A549 (cell line): ENCODE measurements around the gene CFAP58. TPM values are rescaled to one million over a fixed set of nuclear protein-coding genes. Genes with fewer than 3 reads are reported as not detected.
A peak's percentile ranks its signal among the peaks of the same experiment; 100 is the strongest.

Experiments
- ATAC-seq, 2 experiments: fragments of 200-7000 bp in 1 of 2; fragments of >200 bp in 1 of 2; cut with Nextera tagmentation in 1 of 2; cut with Tn5 transposase in 1 of 2; 3 replicates each; pipeline versions ENCODE4 v1.8.0 to v1.9.1; 2018 to 2020; ENCODE audit warnings: mild to moderate bottlenecking in 1 of 2, moderate library complexity in 1 of 2
- CTCF ChIA-PET: fragments of 300-600 bp; sonication (Branson Sonifier 250); formaldehyde crosslinking; extraction: SDS; loops from one replicate; lab custom pipeline; 2021; ENCODE audit warnings: antibody characterized with exemption, inconsistent platforms; lab: Yijun Ruan, JAX
- POLR2A ChIA-PET: fragments of 350-600 bp; formaldehyde crosslinking; extraction: SDS; loops from one replicate; lab custom pipeline; 2021; ENCODE audit warnings: antibody characterized with exemption, inconsistent platforms; lab: Yijun Ruan, JAX
- DNase-seq, 2 experiments: peaks; one replicate each; pipeline versions ENCODE4 v3.0.0 to v3.0.0-alpha.2; 2011 to 2016; ENCODE audit warnings: low read depth in 1 of 2, low spot score in 1 of 2
- FAIRE-seq: peaks from 2 replicates; lab custom pipeline; 2011; peaks lifted over from hg19 to GRCh38; lab: Jason Lieb, UNC
- H3K27ac ChIP-seq, 2 experiments: fragments of >200 bp; sonication (Bioruptor Twin); formaldehyde crosslinking; 3 replicates each; pipeline ENCODE4 v1.5.1; 2016 to 2017
- H3K4me1 ChIP-seq: fragments of >200 bp; sonication (Bioruptor Twin); formaldehyde crosslinking; 3 replicates; pipeline ENCODE4 v1.6.1; 2016
- H3K4me2 ChIP-seq: fragments of >200 bp; sonication (Bioruptor Twin); formaldehyde crosslinking; 3 replicates; pipeline ENCODE4 v1.6.1; 2016
- H3K4me3 ChIP-seq: fragments of >200 bp; sonication (Bioruptor Twin); formaldehyde crosslinking; 3 replicates; pipeline ENCODE4 v1.5.1; 2016
- H3K9me3 ChIP-seq: fragments of >200 bp; sonication (Bioruptor Twin); formaldehyde crosslinking; 3 replicates; pipeline ENCODE4 v1.6.1; 2016
- EHF ChIP-seq: fragments of 250-450 bp; sonication (Bioruptor Pico); IDR thresholded peaks from 2 replicates; pipeline ENCODE4 v1.5.0; 2020; ENCODE audit warnings: mild to moderate bottlenecking
- ESRRA ChIP-seq: fragments of 150-350 bp; IDR thresholded peaks from 2 replicates; pipeline ENCODE4 v1.6.1; 2014; ENCODE audit warnings: mild to moderate bottlenecking, low read length, borderline replicate concordance
- FOSL2 ChIP-seq, 2 experiments: fragments of 450-650 bp in 1 of 2; fragments of >200 bp in 1 of 2; sonication (Bioruptor Twin) in 1 of 2; formaldehyde crosslinking; IDR thresholded peaks; 2 replicates each; pipeline versions ENCODE4 v1.5.0 to v1.6.1; 2016 to 2020; ENCODE audit warnings: mild to moderate bottlenecking in 1 of 2, moderate library complexity in 1 of 2
- HOXB13 ChIP-seq: fragments of 250-450 bp; sonication (Bioruptor Pico); IDR thresholded peaks from 2 replicates; pipeline ENCODE4 v1.5.0; 2020; ENCODE audit warnings: low read depth, mild to moderate bottlenecking, moderate library complexity
- HOXB5 ChIP-seq: fragments of 250-450 bp; sonication (Bioruptor Pico); IDR thresholded peaks from 2 replicates; pipeline ENCODE4 v1.5.0; 2020; ENCODE audit warnings: mild to moderate bottlenecking, moderate library complexity
- JUN ChIP-seq, 2 experiments: fragments of >200 bp; sonication (Bioruptor Twin); formaldehyde crosslinking; IDR thresholded peaks; 2 replicates in 1 of 2; 3 replicates in 1 of 2; pipeline ENCODE4 v1.6.1; 2016 to 2017
- NPAS2 ChIP-seq: fragments of 250-450 bp; sonication (Bioruptor Pico); IDR thresholded peaks from 2 replicates; pipeline ENCODE4 v1.8.0; 2022; ENCODE audit warnings: mild to moderate bottlenecking, moderate library complexity, borderline replicate concordance
- NR3C1 ChIP-seq: fragments of >200 bp; sonication (Bioruptor Twin); formaldehyde crosslinking; IDR thresholded peaks from 3 replicates; pipeline ENCODE4 v1.6.1; 2017
- POLR2A ChIP-seq: IDR thresholded peaks from 2 replicates; pipeline ENCODE4 v1.6.1; 2012; ENCODE audit warnings: mild to moderate bottlenecking, low read length
- POLR2AphosphoS2 ChIP-seq: conservative IDR thresholded peaks from 2 replicates; pipeline ENCODE4 v1.6.1; 2012; ENCODE audit warnings: low read length, improper control_type of control experiment, inconsistent platforms
- ZSCAN20 ChIP-seq: fragments of 250-450 bp; sonication (Bioruptor Pico); IDR thresholded peaks from 2 replicates; pipeline ENCODE4 v1.8.0; 2022; ENCODE audit warnings: mild to moderate bottlenecking, moderate library complexity
- WGBS: methylation state at CpG from one replicate; pipeline ENCODE4 v1.1.6; 2017; ENCODE audit errors: missing lambda C conversion rate; 5-methylcytosine and 5-hydroxymethylcytosine counted together
- polyA plus RNA-seq, 4 experiments: library from polyadenylated mRNA; depleted of rRNA in 3 of 4; stranded (reverse); fragments of >200 nt; fragmentation: RNase III in 1 of 4; extraction: RNeasy Plus Mini Kit Qiagen cat#74134 plus additional on column Dnase treatment in 1 of 4; gene quantifications; 2 replicates in 3 of 4; 3 replicates in 1 of 4; pipeline ENCODE4 v1.2.3, GENCODE V29; 2011 to 2017
- TF ChIP-seq, protein P1 (sequence below): fragments of 250-450 bp; sonication (Bioruptor Pico); IDR thresholded peaks from 2 replicates; pipeline ENCODE4 v1.5.0; 2020; ENCODE audit warnings: low read depth, mild to moderate bottlenecking, moderate library complexity
- TF ChIP-seq, protein P2 (sequence below): fragments of >200 bp; sonication (Bioruptor Twin); formaldehyde crosslinking; IDR thresholded peaks from 3 replicates; pipeline ENCODE4 v1.6.1; 2016
- TF ChIP-seq, protein P3 (sequence below): fragments of 450-650 bp; IDR thresholded peaks from 2 replicates; pipeline ENCODE4 v1.6.1; 2014; ENCODE audit warnings: antibody characterized with exemption

CFAP58 gene
- polyA plus RNA-seq, 2 of the 4 experiments (the other 2 are of a cell fraction): 0.22 to 0.25 TPM

DNA sequence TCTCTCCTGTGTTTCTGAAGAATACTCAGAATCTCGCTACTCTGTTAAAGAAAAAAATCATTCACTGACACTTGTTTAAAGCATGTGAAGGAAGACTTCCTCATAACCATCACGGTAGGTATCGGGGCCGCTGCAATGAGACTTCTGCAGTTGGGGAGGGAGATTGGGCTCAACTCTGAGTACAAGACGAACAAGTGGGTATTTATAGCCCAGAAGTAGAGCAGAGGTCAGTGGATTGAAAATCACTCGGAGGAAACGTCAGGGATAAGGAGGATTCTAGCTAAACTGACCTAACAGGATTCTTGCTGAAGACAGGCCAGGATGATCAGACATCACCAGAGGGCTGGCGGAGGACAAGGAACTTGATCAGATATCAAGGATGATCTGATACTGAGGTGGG lies 48.7 kb upstream of the CFAP58 start:
- Histone ChIP-seq H3K9me3 (no peaks in the 10 kb centered on the region), H3K27ac (no peak overlapping the region)
- no peak for TF ChIP-seq HOXB13 (CRISPR knock-in tag)
- no peak for TF ChIP-seq JUN (IDR thresholded peaks at IDR 0.05)
- no peak for TF ChIP-seq FOSL2 (IDR thresholded peaks at IDR 0.05)
- no peak for TF ChIP-seq FOSL2 (CRISPR knock-in tag; IDR thresholded peaks at IDR 0.05)
- TF ChIP-seq, protein P1, sequence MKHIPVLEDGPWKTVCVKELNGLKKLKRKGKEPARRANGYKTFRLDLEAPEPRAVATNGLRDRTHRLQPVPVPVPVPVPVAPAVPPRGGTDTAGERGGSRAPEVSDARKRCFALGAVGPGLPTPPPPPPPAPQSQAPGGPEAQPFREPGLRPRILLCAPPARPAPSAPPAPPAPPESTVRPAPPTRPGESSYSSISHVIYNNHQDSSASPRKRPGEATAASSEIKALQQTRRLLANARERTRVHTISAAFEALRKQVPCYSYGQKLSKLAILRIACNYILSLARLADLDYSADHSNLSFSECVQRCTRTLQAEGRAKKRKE (CRISPR knock-in tag): no peak
- TF ChIP-seq, all 56 proteins: peak for 0
- WGBS: 82% methylated on average over 8 of the region's 8 CpGs
- Histone ChIP-seq H3K4me1 (peaks cover 13% of the 10 kb centered on the region; the same call in 1 of the 3 replicates), H3K4me3 (no peak overlapping the region), H3K4me2 (no peak overlapping the region)
- ATAC-seq (no peak), FAIRE-seq (no peak), DNase-seq (no peak)
- CTCF ChIA-PET: interaction anchor here (1.3 to 17.2 kb wide), 14 partner anchors 10 to 404 kb away, joined by 3 to 267 read pairs (median 20); partner anchors contain the start of genes CFAP58 and ITPRIP
- POLR2A ChIA-PET: interaction anchor here (1.2 to 2.7 kb wide), 3 partner anchors 25 to 36 kb away, joined by 3 to 14 read pairs (median 4); partner anchors contain the start of genes GSTO2 and ITPRIP

DNA sequence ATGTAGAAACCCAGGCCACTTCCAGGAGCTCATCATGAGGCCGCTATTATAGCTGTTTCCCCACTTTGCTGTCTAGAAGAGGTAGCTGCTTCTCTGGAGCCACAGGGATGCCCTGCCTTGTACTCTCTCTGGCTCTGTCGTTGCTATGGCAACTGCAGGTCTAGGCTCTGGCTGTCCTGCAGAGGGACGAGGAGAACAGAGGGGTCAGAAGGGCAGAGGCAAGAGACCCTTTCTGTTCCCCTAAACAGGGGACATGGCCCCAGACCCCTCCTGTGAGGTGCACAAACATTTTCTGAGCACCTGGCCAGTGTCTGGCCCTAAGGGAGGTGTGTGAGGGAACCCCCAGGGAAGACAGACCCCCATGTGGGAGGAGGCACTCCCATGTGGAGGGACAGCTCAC lies 46.7 kb upstream of the CFAP58 start:
- ChIA-PET CTCF (interaction anchor here (1.1 to 17.2 kb wide), 14 partner anchors 9 to 315 kb away, joined by 3 to 267 read pairs (median 20); partner anchors contain the start of genes CFAP58 and ITPRIP), POLR2A (interaction anchor here (1.1 to 2.7 kb wide), 2 partner anchors 10 to 31 kb away, joined by 3 to 14 read pairs; partner anchors contain the start of gene ITPRIP)
- TF ChIP-seq POLR2A: no peak
- no peaks in the 10 kb centered on the region for H3K9me3 ChIP-seq
- no peak overlapping the region for H3K4me3 ChIP-seq
- no peak overlapping the region for H3K4me2 ChIP-seq
- 59% methylated on average over 3 of the region's 3 CpGs for WGBS
- FAIRE-seq (no peak), DNase-seq (no peak), ATAC-seq (peak; percentile 5 to 9; a peak in 3 of 6 replicates)
- no peak overlapping the region for H3K27ac ChIP-seq
- peaks cover 10% of the 10 kb centered on the region; the same call in 1 of the 3 replicates for H3K4me1 ChIP-seq

DNA sequence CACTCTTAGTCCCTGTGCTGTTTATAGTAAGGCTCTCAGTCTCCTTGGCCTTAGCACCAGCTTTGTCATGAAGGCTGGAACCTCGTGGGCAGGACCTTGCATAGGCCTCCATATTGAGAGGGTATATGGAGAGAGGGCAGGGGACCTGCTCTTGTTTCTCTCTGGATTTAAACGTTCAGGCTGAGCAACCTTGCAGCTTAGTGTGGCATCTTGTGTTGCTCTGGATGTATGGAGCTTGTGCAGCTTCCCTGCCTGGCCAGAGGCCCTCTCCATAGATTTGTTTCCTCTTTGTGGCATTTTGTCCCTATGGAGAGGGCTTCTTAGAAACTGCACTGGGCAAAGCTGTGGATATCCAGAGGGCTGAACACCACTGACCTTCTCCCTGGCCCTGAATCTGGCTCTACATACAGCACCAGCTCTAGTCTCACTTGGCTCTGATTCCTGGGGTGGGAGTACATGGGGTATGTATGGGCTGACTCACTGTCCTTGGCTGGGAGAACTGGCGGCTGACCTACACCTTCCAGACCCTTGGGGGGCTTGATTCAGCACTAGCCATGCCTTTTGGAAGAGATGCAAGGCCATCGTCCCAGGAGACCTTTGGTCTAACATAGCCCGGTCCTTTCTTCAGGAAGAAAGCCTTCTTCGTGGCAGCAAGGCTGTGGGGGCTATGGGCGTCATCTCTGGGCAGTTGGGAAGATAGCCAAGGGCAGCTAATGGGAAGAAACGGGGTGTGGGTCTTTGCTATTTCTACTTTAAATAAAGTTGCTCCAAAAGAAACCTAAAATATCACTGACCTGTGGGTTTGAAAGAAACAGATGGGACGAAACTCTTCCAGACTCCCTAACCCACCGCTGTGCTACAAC lies 45.8 kb upstream of the CFAP58 start:
- Histone ChIP-seq H3K9me3 (no peaks in the 10 kb centered on the region), H3K4me2 (no peak overlapping the region), H3K4me3 (no peak overlapping the region), H3K27ac (no peak overlapping the region), H3K4me1 (peaks cover 10% of the 10 kb centered on the region; the same call in 1 of the 3 replicates)
- no peak for DNase-seq
- no peak for FAIRE-seq
- ChIA-PET POLR2A (interaction anchor here (1.1 kb wide), 1 partner anchor 9 kb away, joined by 3 read pairs; no protein-coding TSS in a partner anchor), CTCF (interaction anchor here (0.7 to 17.2 kb wide), 7 partner anchors 8 to 46 kb away, joined by 3 to 267 read pairs (median 66); partner anchors contain the start of genes CFAP58 and ITPRIP)
- WGBS: 81% methylated on average over 10 of the region's 10 CpGs
- peak in 1 of 2 experiments; percentile 6; a peak in 1 of 6 replicates for ATAC-seq
- TF ChIP-seq POLR2AphosphoS2 (peak; percentile 62; the same call in 1 of the 2 replicates), NPAS2 (CRISPR knock-in tag) (no peak), EHF (CRISPR knock-in tag) (no peak)

DNA sequence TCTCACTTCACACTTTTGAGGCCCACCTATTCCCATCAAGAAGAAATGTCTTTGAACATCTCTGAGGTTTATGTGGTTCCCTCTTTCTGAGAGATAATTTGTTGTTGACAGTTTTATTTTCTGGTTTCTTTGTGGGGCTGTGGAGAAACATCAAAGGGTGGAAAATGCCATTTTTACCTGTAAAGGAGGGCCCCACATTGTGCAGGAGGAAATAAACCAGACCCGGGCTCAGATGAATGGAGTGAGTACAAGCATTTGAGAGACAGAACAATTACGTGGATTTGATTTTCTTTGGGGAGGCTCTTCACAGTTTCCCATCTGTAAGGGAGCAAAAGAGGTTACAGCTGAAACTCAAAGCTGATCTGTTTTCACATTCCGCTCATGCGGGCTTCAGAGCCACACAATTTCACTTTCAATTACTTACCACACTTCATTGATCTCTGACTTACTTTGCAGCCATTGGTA lies 45.2 kb upstream of the CFAP58 start:
- ChIA-PET POLR2A (no interaction called here), CTCF (interaction anchor here (6.5 to 17.2 kb wide), 3 partner anchors 17 to 40 kb away, joined by 76 to 267 read pairs (median 188); no protein-coding TSS in a partner anchor)
- H3K4me1 ChIP-seq: peaks cover 10% of the 10 kb centered on the region; the same call in 1 of the 3 replicates
- no peak overlapping the region for H3K27ac ChIP-seq
- FAIRE-seq (no peak), ATAC-seq (no peak), DNase-seq (no peak)
- 87% methylated on average over 4 of the region's 4 CpGs for WGBS
- no peak overlapping the region for H3K4me3 ChIP-seq
- no peaks in the 10 kb centered on the region for H3K9me3 ChIP-seq
- TF ChIP-seq HOXB13 (CRISPR knock-in tag): no peak
- no peak for TF ChIP-seq ZSCAN20 (CRISPR knock-in tag)
- TF ChIP-seq, protein P2, sequence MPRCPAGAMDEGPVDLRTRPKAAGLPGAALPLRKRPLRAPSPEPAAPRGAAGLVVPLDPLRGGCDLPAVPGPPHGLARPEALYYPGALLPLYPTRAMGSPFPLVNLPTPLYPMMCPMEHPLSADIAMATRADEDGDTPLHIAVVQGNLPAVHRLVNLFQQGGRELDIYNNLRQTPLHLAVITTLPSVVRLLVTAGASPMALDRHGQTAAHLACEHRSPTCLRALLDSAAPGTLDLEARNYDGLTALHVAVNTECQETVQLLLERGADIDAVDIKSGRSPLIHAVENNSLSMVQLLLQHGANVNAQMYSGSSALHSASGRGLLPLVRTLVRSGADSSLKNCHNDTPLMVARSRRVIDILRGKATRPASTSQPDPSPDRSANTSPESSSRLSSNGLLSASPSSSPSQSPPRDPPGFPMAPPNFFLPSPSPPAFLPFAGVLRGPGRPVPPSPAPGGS: no peak
- no peak for TF ChIP-seq ESRRA
- TF ChIP-seq, protein P3, sequence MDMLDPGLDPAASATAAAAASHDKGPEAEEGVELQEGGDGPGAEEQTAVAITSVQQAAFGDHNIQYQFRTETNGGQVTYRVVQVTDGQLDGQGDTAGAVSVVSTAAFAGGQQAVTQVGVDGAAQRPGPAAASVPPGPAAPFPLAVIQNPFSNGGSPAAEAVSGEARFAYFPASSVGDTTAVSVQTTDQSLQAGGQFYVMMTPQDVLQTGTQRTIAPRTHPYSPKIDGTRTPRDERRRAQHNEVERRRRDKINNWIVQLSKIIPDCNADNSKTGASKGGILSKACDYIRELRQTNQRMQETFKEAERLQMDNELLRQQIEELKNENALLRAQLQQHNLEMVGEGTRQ: no peak
- no peak for TF ChIP-seq HOXB5
- TF ChIP-seq NR3C1: no peak
- no peak overlapping the region for H3K4me2 ChIP-seq
